ENCODE measurements around the gene SOX6. TPM values are rescaled to one million over a fixed set of nuclear protein-coding genes. Genes with fewer than 3 reads are reported as not detected.

Gene SOX6
- polyA plus RNA-seq, 1 donor from 2014 or later, result 2.2 TPM

DNA sequence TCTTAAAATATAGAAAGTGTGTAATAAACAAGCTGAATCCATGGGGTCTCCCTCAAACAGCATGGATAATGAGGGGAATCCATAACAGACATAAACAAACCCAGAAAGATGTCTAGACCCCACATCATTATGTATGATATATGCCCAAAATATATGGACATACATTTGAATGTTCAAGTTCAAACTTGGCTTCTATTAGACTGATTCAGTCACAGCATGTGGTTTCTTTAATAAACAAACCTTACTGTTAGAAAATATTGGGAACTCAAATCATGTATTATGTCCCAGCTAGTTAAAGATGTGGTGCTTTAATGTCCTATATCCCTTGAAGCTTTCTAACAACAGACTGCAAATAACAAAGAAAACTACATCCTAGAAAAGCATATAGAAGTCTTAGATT lies 228.6 kb downstream of the SOX6 start:
- Histone ChIP-seq H3K79me2 (replicated peaks; ENCODE audit: insufficient read depth, low read length) (no peaks in the 10 kb centered on the region), H3K9me2 (ENCODE audit: insufficient read depth, low read length) (no peaks in the 10 kb centered on the region), H3K9me3 (ENCODE audit: low read length) (no peaks in the 10 kb centered on the region), H3F3A (ENCODE audit: insufficient read depth, low read length, poor library complexity, severe bottlenecking) (no peaks in the 10 kb centered on the region), H3K27me3 (ENCODE audit: insufficient read depth, low read depth, low read length) (no peaks in the 10 kb centered on the region), H4K20me1 (ENCODE audit: insufficient read depth) (no peaks in the 10 kb centered on the region), H3K27ac (ENCODE audit: low read length) (no peak overlapping the region), H3K9ac (ENCODE audit: low read length) (no peak overlapping the region), H3K4me2 (ENCODE audit: low read length) (no peak overlapping the region), H2AFZ (ENCODE audit: low read depth, low read length) (no peak overlapping the region), H3K36me3 (ENCODE audit: insufficient read depth, low read length) (no peaks in the 10 kb centered on the region), H3K4me3 (ENCODE audit: low read length) (no peak overlapping the region)
- no peak for TF ChIP-seq REST (IDR thresholded peaks at IDR 0.05; ENCODE audit: borderline replicate concordance)
- no peak for TF ChIP-seq EP300 (conservative IDR thresholded peaks at IDR 0.05; ENCODE audit: poor library complexity, severe bottlenecking)
- no peak for TF ChIP-seq EZH2 (IDR thresholded peaks at IDR 0.05; ENCODE audit: borderline replicate concordance, insufficient read depth, low read length, poor library complexity, severe bottlenecking)
- TF ChIP-seq SMC3 (conservative IDR thresholded peaks at IDR 0.05; ENCODE audit: poor library complexity), result no peak
- TF ChIP-seq RAD21 (conservative IDR thresholded peaks at IDR 0.05), result no peak
- no peak for TF ChIP-seq MXI1 (conservative IDR thresholded peaks at IDR 0.05; ENCODE audit: poor library complexity, severe bottlenecking)
- no peak for TF ChIP-seq CTCF (IDR thresholded peaks at IDR 0.05; ENCODE audit: poor library complexity, severe bottlenecking)
- TF ChIP-seq POLR2AphosphoS5 (IDR thresholded peaks at IDR 0.05), result no peak
- TF ChIP-seq TAF1 (IDR thresholded peaks at IDR 0.05; ENCODE audit: low read depth), result no peak

DNA sequence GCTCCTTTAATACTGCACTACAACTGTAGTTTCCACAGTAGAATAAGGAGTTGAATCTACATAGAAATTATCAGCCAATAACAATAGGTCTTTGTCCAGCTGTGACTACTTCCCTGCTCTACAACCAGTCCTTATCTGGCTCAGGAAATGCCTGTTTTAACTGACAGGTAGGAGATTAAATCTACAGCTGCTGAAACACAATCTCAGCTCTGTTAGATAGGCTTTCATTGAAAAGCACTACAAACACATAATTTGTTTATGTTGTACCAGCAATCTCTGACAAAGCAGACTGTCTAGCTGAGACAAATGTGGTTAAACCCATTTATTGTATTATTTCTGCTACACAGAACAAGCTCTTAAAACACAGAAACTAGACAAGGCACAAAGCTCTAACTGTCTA lies 230.0 kb downstream of the SOX6 start:
- no peak overlapping the region for H3K27ac ChIP-seq (ENCODE audit: low read length)
- TF ChIP-seq EP300 (conservative IDR thresholded peaks at IDR 0.05; ENCODE audit: poor library complexity, severe bottlenecking), result peak; percentile 63
- TF ChIP-seq POLR2AphosphoS5 (IDR thresholded peaks at IDR 0.05), result peak; percentile 87
- no peak for TF ChIP-seq EZH2 (IDR thresholded peaks at IDR 0.05; ENCODE audit: borderline replicate concordance, insufficient read depth, low read length, poor library complexity, severe bottlenecking)

More for the DNA sequence above, 230.0 kb downstream of the SOX6 start:
- Histone ChIP-seq H3F3A (ENCODE audit: insufficient read depth, low read length, poor library complexity, severe bottlenecking) (no peaks in the 10 kb centered on the region), H4K20me1 (ENCODE audit: insufficient read depth) (no peaks in the 10 kb centered on the region), H3K9me3 (ENCODE audit: low read length) (no peaks in the 10 kb centered on the region), H3K4me2 (ENCODE audit: low read length) (no peak overlapping the region), H3K9ac (ENCODE audit: low read length) (no peak overlapping the region), H3K4me3 (ENCODE audit: low read length) (no peak overlapping the region), H2AFZ (ENCODE audit: low read depth, low read length) (no peak overlapping the region), H3K27me3 (ENCODE audit: insufficient read depth, low read depth, low read length) (no peaks in the 10 kb centered on the region), H3K79me2 (replicated peaks; ENCODE audit: insufficient read depth, low read length) (no peaks in the 10 kb centered on the region), H3K9me2 (ENCODE audit: insufficient read depth, low read length) (no peaks in the 10 kb centered on the region), H3K36me3 (ENCODE audit: insufficient read depth, low read length) (no peaks in the 10 kb centered on the region)
